Vagina (tissue), 2 donors: ENCODE measurements around the gene RHEX. TPM values are rescaled to one million over a fixed set of nuclear protein-coding genes. Genes with fewer than 3 reads are reported as not detected.

ENCODE experiments used
- DNase-seq, 2 donors: peaks; one replicate each; pipeline ENCODE4 v3.0.0-alpha.2; 2017; ENCODE audit errors: extremely low spot score in 2 of 2
- H3K27ac ChIP-seq: fragments of 200-600 bp; sonication (generic); one replicate; pipeline ENCODE4 v1.5.1; 2019
- H3K27me3 ChIP-seq: fragments of 200-600 bp; sonication (generic); one replicate; pipeline ENCODE4 v1.5.1; 2019
- H3K36me3 ChIP-seq, 2 donors: fragments of 200-600 bp; sonication (generic); one replicate each; pipeline ENCODE4 v1.5.1; 2017 to 2019
- H3K4me1 ChIP-seq: fragments of 200-600 bp; sonication (generic); one replicate; pipeline ENCODE4 v1.5.1; 2019
- H3K4me3 ChIP-seq, 2 donors: fragments of 200-600 bp; sonication (generic); 1 replicate in 1 of 2; 2 replicates in 1 of 2; pipeline ENCODE4 v1.5.1; 2016 to 2019
- H3K9me3 ChIP-seq: fragments of 200-600 bp; sonication (generic); one replicate; pipeline ENCODE4 v1.5.1; 2019
- CTCF ChIP-seq, 3 experiments: fragments of 450-650 bp in 2 of 3; fragments of 200-600 bp in 1 of 3; sonication (generic) in 1 of 3; IDR thresholded peaks; one replicate each; pipeline ENCODE4 v1.5.1; 2017 to 2019; ENCODE audit warnings: antibody characterized with exemption in 3 of 3, mild to moderate bottlenecking in 2 of 3, moderate library complexity in 2 of 3
- POLR2A ChIP-seq, 2 donors: fragments of 450-650 bp; IDR thresholded peaks; one replicate each; pipeline ENCODE4 v1.6.1; 2017; ENCODE audit warnings: antibody characterized with exemption in 2 of 2, mild to moderate bottlenecking in 2 of 2, moderate library complexity in 2 of 2
- POLR2AphosphoS5 ChIP-seq, 2 donors: sonication (generic); formaldehyde crosslinking; IDR thresholded peaks; one replicate each; pipeline ENCODE4 v1.9.0; 2017; ENCODE audit warnings: antibody characterized with exemption in 2 of 2, mild to moderate bottlenecking in 2 of 2, low read depth in 1 of 2; ENCODE audit not compliant: insufficient read depth in 1 of 2
- intact Hi-C: fragments of 100-400 bp; cut with DNase I; formaldehyde crosslinking; loops from one replicate; pipeline ENCODE4 v1.15.1; 2023
- small RNA-seq: library from RNA; depleted of rRNA; stranded (forward); fragments of <200 nt; gene quantifications from one replicate; pipeline ENCODE3, GENCODE V24; 2016
- total RNA-seq: library from RNA; depleted of rRNA; stranded (reverse); fragments of >200 nt; gene quantifications from one replicate; pipeline ENCODE4 v1.2.3, GENCODE V29; 2016

Gene RHEX
- total RNA-seq, 1 donor from 2014 or later, result 1.7 TPM

GRCh38 chr1:206144605-206145004 lies 91.6 kb downstream of the RHEX start:
- intact Hi-C loops, result no loop called here
- Histone ChIP-seq H3K36me3 (no peaks in the 10 kb centered on the region), H3K4me1 (no peaks in the 10 kb centered on the region), H3K4me3 (no peak overlapping the region), H3K27me3 (no peaks in the 10 kb centered on the region), H3K9me3 (no peaks in the 10 kb centered on the region), H3K27ac (no peak overlapping the region)
- TF ChIP-seq POLR2AphosphoS5 (IDR thresholded peaks at IDR 0.05; ENCODE audit: insufficient read depth in 1 of 2, low read depth in 1 of 2), result no peak
- no peak for TF ChIP-seq POLR2A (IDR thresholded peaks at IDR 0.05)
- no peak for DNase-seq

- TF ChIP-seq POLR2AphosphoS5 (IDR thresholded peaks at IDR 0.05; ENCODE audit: insufficient read depth in 1 of 2, low read depth in 1 of 2) (no peak), CTCF (IDR thresholded peaks at IDR 0.05) (no peak), POLR2A (IDR thresholded peaks at IDR 0.05) (no peak)
- intact Hi-C loops, result no loop called here
- H3K4me1 ChIP-seq, result no peaks in the 10 kb centered on the region
These were observed 92.9 kb downstream of the RHEX start for GRCh38 chr1:206145771-206146290.

More at GRCh38 chr1:206145771-206146290, 92.9 kb downstream of the RHEX start:
- Histone ChIP-seq H3K27ac (no peak overlapping the region), H3K27me3 (no peaks in the 10 kb centered on the region), H3K9me3 (no peaks in the 10 kb centered on the region), H3K36me3 (no peaks in the 10 kb centered on the region), H3K4me3 (no peak overlapping the region)
- DNase-seq, result no peak

Small RNAs within 50 kb of the gene (small RNA-seq; reads per million reads assigned to genes)
- not detected for gene RF00271

Other genes starting within 250 kb of the RHEX start
- gene SLC41A1, start 240.0 kb upstream of the RHEX start, total RNA-seq, result 17.7 TPM
- gene PM20D1, start 203.0 kb upstream of the RHEX start, total RNA-seq, result not detected
- 0.74 TPM for gene SLC26A9, start 109.7 kb upstream of the RHEX start, total RNA-seq
- 6.1 TPM for gene RAB7B, start 49.8 kb upstream of the RHEX start, total RNA-seq
- gene CTSE, start 29.3 kb upstream of the RHEX start, total RNA-seq, result not detected
- not detected for gene AVPR1B, start 64.2 kb downstream of the RHEX start, total RNA-seq
- 2.0 TPM for gene FAM72A, start 149.7 kb downstream of the RHEX start, total RNA-seq
- gene SRGAP2, start 150.4 kb downstream of the RHEX start, total RNA-seq, result 60.2 TPM